ENCODE results near the gene IFNGR2. TPM values are rescaled to one million over a fixed set of nuclear protein-coding genes. Genes with fewer than 3 reads are reported as not detected.
"Not testable (repeated sequence)": the region's sequence is repeated elsewhere in the genome, so short reads cannot be mapped to it uniquely, and the experiment has no call there.

IFNGR2 gene
- total and polyA plus RNA-seq, 8 donors, result 67.9 to 116 (median 73.8) TPM

DNA sequence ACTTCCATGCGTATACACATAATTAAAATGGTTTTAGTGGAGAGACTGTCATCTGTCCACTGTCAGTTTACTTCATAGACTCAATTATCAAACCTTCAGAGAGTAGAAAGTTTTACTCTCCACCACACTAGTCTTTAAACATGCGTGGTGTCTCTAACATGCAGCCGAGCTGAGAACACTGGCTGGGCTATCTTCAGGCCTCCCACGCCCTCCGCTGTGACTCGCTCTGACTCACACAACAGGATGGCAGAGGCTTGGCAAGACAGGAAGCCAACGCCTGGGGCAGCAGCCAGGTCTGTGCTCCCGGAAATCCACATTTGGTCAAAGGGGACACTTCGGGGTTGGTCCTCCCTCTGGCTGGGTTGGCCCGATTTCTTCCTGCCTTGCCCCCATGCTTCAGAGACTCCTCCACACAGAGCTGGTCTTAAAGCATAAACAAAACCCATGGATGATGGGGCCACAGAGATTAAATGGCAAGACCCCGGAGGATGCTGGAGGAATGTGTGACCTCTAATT lies 22.7 kb upstream of the IFNGR2 start:
- Histone ChIP-seq H3K4me1 (peaks cover 21 to 71% of the 10 kb centered on the region in 2 donors), H3K9me3 (no peaks in the 10 kb centered on the region), H3K4me3 (no peak overlapping the region), H3K36me3 (no peaks in the 10 kb centered on the region), H3K27me3 (no peaks in the 10 kb centered on the region), H3K27ac (peak overlapping the region; percentile 79 to 93)
- intact Hi-C loops (cut with DNase I), result no loop called here
- TF ChIP-seq CTCF (IDR thresholded peaks at IDR 0.05), result peak in 1 of 2 donors; percentile 14
- DNase-seq, result peak in 3 of 4 donors; percentile 35 to 96 (median 94)
- ATAC-seq, result peak; percentile 93

GRCh38 chr21:33381381-33381780 lies 21.8 kb upstream of the IFNGR2 start:
- Histone ChIP-seq H3K4me1 (peaks cover 21 to 66% of the 10 kb centered on the region in 2 donors), H3K27ac (peak overlapping the region in 1 of 2 donors; percentile 93)
- H3K4me3 ChIP-seq; H3K27me3 ChIP-seq; DNase-seq; intact Hi-C loops (cut with DNase I); H3K9me3 ChIP-seq; H3K36me3 ChIP-seq; ATAC-seq: not testable (repeated sequence)

GRCh38 chr21:33383056-33383888 lies 19.9 kb upstream of the IFNGR2 start:
- H3K27me3 ChIP-seq, result no peaks in the 10 kb centered on the region
- peak overlapping the region; percentile 77 to 93 for H3K27ac ChIP-seq
- H3K4me1 ChIP-seq, result peaks cover 21 to 84% of the 10 kb centered on the region in 2 donors
- no peaks in the 10 kb centered on the region for H3K36me3 ChIP-seq
- no peak for TF ChIP-seq CTCF (IDR thresholded peaks at IDR 0.05)
- intact Hi-C loops (cut with DNase I), result no loop called here
- DNase-seq, result peak in 2 of 4 donors; percentile 85 to 92
- peak; percentile 51 for ATAC-seq
- H3K4me3 ChIP-seq, result peak overlapping the region in 1 of 2 donors; percentile 2
- H3K9me3 ChIP-seq, result no peaks in the 10 kb centered on the region

DNA sequence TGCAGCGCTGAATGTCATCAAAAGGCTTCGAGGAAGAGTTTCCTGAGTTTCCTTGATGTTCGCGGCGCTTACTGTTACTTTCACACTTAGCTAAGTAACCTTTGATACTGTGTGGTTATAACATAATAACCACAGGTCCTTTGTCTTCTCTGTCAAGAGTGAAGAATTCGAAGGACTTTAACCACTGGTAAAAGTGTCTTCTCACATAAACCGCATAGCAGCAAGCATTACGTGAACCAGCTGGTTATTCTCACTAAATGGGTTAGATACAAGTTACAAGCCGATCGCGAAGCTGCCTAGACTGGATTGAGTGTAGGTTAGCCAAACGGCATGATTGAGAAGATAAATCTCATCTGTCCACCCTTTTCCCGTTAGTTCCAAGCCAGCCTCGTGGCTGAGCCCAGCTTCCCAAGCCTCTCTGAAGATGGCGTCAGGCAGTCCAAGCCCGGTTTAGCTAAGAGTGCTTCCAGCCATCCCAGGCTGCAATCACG lies 18.3 kb upstream of the IFNGR2 start:
- Histone ChIP-seq H3K4me3 (no peak overlapping the region), H3K27me3 (no peaks in the 10 kb centered on the region), H3K4me1 (peaks cover 17 to 89% of the 10 kb centered on the region in 2 donors), H3K9me3 (no peaks in the 10 kb centered on the region), H3K36me3 (no peaks in the 10 kb centered on the region), H3K27ac (peak overlapping the region in 1 of 2 donors; percentile 93)
- DNase-seq, result no peak
- intact Hi-C loops (cut with DNase I), result no loop called here
- no peak for TF ChIP-seq CTCF (IDR thresholded peaks at IDR 0.05)
- no peak for ATAC-seq

GRCh38 chr21:33386222-33386784 lies 16.9 kb upstream of the IFNGR2 start:
- Histone ChIP-seq H3K27me3 (no peaks in the 10 kb centered on the region), H3K9me3 (no peaks in the 10 kb centered on the region), H3K4me1 (peaks cover 12 to 88% of the 10 kb centered on the region in 2 donors), H3K4me3 (no peak overlapping the region), H3K27ac (no peak overlapping the region), H3K36me3 (no peaks in the 10 kb centered on the region)
- no peak for ATAC-seq
- intact Hi-C loops (cut with DNase I), result no loop called here
- no peak for DNase-seq
- TF ChIP-seq CTCF (IDR thresholded peaks at IDR 0.05), result no peak

All from left lung (tissue), 10 donors.